Activated T-cell treated with anti-CD3 and anti-CD28 coated beads for 48 hours (primary cell): ENCODE measurements around the gene ZNF70.

Experiments
- DNase-seq: peaks from one replicate; pipeline ENCODE4 v3.0.0-alpha.2; 2020; ENCODE audit warnings: low read depth

Gene ZNF70

DNA sequence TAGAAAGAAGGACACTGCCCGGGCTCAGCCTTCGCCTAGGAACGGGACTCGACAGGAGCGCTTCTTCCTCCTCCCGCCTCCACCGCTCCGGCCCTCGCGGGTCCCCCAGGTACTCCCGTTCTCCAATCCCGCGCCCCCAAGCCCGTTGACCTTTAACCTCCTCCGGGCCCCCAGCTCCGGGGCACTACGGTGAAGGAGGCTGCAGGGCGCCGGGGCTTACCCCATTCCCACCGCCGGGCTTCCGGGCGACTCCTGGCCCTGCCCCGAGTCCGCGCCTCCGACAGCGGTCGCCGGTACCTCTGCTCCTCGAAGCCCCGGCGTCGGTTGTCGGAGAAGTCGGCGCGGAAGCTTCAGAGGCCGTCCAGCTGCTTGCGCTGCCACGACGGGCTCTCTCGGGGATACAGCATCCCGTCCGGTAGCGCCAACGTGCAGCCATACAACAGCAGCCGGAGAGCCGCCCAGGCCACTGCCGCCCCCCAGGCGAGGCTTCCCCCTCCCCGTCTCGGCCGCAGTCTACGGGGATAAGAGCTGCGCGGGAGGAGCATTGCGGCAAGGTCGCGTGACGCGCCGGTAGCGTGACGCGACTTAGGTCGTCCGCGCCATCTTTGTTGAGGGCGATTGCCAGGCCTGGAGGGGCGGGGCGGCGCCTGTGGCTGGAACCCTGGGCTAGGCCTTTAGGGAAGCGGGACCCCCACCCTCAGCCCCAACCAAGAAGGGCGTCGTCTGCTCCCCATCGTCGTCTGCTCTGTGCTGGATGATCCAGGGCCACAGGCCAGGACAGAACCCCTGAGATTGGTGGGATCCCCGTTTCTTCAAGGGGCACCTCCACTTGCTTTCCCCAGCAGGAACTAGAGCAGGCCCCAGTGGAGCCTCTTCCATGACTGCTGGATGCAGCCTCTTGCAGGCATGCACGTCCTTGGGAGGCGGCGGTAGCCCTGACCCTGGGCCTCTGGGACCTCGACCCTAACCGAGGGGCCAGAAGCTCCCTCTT, 33.8 kb downstream of the ZNF70 start:
- DNase-seq = peak; percentile 79

DNA sequence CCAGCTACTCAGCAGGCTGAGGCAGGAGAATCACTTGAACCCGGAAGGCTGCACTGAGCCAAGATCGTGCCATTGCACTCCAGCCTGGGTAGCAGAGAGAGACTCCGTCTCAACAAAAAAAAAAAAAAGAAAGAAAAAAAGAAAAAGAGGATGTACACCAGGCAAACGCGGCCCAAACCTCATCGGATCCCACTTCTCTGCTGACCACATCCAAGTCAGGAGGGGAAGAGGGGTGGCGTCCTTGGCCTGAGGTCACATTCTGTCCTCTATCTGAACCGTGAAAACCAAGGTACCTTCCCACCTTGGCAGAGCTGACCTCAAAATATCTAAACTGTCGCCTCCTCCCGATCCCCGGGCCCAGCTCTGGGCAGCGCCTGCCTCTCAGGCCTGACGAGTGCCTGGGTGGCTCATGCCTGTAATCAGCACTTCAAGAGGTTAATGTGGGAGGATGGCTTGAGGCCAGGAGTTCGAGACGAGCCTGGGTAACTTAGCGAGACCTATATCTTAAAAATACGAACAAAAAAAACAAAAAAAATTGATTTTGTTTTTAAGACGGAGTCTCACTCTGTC, 35.0 kb downstream of the ZNF70 start:
- no peak for DNase-seq

DNA sequence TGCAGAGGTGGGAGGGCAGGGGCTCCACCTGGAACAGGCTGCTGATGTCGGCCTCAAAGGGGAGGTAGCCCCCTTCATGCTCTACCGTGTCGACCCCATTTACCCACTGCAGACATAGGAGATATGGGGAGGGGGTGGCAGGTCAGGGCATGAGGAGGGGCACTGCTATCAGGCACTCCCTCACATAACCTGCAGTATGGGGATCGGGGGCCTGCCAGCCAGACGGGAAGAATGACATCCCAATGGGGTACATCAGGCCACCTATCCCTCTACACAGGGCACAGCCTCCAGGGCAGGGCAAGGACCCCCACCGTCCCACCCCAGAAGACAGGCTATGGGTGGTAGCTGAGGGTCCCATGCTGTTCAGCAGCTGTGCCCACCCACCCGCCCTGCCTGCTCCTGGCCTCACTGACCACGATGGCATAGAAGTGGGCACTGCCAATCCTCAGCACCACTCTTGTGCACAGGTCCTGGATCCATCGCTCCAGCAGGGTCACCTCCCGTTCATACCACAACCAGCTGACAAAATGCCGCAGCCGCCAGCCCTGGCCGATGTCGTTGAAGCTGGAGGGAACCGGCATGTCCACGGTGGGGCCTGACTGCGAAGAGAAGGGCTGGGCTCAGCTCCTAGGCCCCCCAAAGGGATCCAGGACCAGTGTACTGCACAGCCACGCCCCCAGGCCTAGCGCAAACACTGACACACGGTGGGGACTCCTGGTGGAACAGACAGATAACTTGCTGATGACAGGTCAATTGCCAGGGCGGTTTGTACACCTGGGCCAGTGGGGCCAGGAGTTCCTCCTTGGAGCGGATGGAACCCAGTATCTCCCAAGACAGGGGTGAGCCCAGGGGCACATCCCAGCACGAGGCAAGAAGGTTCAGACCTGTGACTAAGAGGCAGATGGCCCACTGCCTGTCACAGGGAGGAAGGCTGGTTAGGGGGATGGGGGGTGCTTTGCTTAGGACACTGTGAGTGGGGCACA, 36.0 kb downstream of the ZNF70 start:
- no peak for DNase-seq

DNA sequence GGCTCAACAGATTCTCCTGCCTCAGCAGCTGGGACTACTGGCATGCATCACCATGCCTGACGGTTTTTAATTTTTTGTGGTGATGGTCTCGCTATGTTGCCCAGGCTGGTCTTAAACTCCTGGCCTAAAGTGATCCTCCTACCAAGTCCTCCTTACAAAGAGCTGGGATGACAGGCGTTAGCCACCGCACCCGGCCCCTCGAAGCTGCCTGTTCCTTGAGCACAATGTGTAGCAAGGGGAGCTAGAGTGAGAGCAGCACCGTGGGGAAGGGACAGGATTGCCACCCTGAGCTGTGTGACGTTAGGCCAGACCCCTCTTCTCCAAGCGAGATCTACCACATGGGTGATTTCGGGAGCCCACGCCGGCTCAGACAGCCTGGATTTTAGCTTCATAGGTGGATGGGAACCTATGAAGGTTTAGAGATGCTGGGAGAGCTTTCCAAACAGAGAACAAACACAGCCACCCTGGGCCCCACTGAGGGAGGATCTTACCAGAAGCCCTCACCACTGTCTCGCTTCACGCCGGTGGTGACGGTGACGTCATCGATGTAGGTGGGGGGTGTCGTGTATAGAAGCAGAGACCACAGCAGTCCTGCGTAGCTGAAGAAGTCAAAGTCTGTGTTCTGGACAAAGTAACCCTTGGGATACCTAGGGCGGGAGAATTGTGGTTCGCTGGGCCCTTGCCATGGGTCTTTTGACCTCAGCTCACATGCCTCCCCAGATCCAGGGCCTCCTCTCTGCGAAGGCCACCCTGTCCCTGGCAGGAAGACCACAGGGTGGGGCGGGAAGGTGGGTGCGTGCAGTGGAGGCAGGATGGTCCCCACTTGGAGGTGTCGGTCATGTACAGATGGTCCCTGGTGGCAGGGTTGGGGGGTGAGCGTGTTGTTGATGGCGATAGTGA, 37.0 kb downstream of the ZNF70 start:
- DNase-seq = peak; percentile 47

DNA sequence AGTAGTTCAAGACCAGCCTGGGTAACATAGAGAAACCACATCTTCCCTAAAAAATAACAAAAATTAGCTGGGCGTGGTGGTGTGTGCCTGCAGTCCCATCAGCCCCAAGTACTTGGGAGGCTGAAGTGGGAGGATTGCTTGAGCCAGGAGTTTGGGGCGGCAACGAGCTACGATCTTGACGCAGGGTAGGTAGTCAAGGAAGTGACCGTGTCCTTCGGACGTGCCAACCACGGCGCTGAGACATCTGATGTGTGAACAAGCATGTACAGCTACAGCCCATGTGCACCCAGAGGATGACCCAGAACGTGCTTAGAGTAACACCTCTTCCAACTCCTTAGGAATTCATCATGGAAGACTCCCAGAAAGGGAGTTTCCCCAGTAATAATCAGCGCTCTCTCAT, 38.7 kb downstream of the ZNF70 start:
- no peak for DNase-seq

DNA sequence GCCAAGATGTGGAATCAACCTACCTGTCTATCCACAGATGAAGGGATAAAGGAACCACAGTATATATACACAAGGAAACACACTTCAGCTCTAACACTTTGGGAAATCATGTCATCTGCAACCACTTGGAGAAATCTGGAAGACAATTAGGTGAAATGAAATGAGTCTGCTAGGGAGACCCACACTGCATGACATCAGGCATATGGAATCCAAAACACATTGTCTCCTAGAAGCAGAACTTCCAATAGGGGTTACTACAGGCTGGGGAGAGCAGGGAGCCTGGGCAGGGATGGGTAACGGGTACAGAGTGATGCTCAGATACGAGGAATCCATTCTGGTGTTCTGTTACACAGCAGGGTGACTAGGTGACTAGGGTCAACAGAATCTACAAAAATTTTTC, 41.8 kb downstream of the ZNF70 start:
- no peak for DNase-seq

DNA sequence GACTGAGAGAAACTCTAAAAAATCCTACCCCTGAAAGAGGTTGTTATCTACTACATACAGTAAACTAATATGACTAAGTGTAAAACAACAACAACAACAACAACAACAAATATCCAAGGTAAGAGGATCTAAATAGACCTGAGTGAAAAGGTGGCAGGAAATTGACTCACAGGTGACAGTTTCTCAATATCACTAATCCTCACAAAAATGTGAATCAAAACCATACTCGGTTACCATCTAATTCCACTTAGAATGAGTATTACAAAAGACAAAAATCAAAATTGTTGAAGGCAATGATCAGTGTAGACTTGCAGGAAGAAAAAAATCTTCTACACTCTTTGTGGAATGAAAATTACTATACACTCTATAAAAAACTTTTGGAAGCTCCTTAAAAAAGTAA, 42.6 kb downstream of the ZNF70 start:
- no peak for DNase-seq

DNA sequence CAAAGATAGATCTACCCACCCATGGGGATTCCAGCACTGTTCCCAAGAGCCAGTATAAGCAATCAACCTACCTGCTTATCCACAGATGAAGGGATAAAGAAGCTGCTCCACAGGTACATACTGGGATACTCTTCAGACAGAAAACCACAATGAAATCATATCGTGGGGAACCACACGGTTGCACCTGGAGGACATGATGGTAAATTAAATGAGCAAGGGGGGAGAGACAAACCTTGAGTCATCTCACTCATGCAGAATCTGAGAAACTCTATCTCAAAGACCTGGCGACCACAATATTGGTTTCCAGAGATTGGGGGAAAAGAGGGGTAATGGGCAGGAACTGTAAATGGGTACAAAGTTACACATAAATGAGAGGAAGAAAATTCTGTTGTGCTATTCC, 45.6 kb downstream of the ZNF70 start:
- DNase-seq = peak; percentile 19

DNA sequence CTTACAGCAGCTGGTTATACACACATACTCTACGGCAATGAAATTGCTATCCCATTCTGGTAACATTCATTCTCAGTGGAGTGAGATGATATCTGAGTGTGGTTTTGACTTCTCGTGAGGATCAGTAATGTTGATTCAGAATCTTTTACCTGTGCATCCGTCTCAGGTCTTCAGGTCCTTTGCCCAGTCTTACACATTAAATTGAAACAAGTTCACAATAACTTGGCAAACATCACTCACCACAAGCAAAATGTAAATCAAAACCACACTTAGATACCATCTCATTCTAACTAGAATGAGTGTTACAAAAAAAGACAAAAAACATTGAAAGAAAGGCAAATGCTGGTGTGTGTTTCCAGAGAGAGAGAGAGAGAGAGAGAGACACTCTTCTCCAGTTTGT, 46.1 kb downstream of the ZNF70 start:
- DNase-seq = no peak

DNA sequence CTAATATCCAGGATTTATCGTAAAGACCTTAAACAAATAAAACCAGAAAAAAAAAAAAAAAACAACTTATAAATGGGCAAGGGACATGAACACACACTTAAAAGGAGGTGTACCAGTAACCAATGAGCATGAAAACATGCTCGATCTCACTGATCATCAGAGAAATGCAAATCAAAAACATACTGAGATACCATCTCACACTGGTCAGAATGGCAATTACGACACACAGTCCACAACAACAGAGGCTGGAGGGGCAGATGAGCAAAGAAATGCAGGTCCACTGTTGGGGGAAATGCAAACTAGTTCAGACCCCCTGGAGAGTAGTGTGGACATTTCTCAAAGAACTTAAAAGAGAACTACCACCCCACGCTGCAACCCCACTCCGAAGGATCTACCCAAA, 46.9 kb downstream of the ZNF70 start:
- no peak for DNase-seq

DNA sequence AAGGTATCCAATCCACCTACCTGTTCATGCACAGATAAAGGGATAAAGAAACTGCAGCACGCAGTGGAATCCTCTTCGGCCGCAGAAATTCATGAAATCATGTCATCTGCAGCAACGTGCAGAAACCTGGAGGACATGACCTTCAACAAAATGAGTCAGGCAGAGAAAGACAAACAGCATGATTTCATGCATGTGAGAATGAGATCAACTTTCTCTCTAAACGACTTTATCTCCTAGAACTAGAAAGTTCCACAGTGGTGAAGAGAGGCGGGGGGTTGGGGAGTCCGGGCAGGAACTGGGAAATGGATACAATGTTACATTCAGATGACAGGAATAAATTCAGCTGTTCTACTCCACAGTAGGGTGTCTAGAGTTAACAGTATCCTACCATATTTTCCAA, 50.2 kb downstream of the ZNF70 start:
- DNase-seq = no peak

DNA sequence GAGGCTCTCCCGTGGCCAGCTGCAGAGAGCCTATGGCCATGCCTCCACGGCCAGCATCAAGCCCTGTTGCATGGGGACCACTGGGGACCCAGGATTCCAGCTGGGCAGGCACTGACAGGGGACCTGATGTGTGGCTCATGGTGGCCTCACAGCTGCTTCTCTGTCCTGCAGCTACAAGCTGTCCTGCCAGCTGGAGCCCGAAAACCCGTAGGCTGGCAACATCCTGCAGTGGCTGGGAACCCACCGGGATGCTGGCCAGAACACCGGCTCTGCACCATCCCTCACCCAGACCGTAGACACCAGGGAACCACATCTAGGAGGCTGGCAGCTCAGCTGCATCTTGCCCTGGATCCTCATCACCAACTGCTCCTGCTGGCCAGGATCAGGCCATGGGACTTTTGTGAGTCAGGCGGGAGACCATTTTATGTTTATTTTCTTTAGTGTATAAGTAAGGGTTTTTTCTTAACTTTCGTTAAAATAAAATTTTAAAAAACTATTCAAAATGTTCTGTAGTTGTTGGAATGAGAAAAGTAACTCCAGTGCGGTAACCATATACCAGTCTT, 52.2 kb downstream of the ZNF70 start:
- no peak for DNase-seq

DNA sequence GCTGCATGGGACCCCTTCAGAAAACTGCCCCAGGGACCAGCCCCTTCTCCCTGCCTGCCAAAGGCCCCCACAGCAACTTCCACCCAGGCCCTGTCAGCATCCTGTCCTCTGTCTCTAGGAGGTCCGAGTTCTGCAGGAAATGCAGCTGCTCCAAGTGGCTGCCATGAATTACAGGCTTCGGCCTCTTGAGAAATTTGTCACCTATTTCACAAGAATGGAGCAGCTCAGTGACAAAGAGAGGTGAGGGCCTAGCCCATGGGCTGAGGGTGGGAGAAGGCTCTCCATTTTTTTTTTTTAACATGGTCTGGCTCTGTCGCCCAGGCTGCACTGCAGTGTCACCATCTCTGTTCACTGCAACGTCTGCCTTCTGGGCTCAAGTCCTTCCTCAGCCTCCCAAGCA, 52.8 kb downstream of the ZNF70 start:
- DNase-seq = no peak

DNA sequence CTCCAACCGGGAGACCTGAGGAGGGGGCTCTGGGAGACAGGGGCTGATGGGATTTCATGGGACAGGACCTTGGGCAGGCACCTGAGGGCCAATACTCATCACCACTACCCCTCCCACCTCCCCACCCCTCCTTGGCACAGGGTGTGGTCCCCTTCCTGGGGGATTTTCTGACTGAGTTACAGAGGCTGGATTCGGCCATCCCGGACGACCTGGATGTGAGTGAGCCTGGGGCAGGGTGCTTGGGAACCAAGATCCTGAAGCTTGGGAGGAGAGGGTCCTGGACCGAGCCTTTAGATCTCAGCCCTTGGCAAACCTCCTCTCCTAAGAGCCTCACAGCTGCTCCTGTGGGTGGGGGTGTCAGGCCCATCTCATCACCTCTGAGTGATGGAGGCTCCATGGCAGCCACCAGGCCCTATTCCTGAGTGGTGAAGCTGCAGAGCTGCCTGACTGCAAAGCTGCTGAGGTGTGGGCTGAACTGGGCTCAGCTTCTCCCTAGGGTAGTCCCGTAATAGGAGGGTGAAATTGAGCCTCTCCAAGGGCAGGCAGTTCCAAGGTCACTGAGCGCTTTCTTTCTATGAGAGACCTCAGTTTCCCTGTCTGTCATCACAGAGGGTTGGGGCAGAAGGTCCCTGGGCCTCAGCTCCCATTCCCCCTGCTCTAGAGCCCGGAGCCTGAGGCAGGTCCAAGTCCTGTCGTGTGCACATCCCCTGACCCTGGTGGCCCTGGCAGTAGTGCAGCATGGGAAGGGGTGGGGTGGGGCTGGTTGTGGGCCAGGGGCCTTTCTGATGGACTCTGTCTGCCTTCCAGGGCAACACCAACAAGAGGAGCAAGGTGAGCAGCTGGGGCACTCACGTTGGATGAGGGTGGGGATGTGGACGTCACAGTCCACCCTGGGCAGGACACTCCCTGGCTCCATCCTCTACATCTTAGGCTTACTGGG, 53.6 kb downstream of the ZNF70 start:
- no peak for DNase-seq

DNA sequence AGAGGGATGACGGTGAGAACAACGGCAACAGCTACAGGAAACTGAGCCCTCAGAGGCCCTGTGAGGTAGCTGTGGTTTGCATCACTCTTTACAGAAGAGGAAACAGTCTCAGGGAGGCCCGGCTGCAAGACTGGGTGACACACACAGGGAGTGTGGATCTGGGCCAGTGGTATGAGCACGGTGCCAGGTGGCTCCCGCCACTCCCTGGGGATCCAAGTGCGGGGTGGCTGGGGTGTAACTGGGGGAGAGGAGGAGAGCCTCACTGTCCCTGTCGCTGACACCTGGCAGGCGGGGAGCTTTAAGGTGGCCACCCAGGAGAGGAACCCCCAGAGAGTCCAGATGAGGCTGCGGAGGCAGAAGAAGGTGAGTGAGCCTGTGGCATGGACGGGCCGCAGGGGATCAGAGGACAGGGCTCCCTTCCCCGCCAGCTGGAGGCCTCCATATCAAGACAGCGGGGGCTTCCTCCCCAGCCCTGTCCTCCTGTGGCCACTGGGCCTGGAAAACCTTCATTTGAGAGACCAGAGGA, 54.5 kb downstream of the ZNF70 start:
- DNase-seq = peak; percentile 66

DNA sequence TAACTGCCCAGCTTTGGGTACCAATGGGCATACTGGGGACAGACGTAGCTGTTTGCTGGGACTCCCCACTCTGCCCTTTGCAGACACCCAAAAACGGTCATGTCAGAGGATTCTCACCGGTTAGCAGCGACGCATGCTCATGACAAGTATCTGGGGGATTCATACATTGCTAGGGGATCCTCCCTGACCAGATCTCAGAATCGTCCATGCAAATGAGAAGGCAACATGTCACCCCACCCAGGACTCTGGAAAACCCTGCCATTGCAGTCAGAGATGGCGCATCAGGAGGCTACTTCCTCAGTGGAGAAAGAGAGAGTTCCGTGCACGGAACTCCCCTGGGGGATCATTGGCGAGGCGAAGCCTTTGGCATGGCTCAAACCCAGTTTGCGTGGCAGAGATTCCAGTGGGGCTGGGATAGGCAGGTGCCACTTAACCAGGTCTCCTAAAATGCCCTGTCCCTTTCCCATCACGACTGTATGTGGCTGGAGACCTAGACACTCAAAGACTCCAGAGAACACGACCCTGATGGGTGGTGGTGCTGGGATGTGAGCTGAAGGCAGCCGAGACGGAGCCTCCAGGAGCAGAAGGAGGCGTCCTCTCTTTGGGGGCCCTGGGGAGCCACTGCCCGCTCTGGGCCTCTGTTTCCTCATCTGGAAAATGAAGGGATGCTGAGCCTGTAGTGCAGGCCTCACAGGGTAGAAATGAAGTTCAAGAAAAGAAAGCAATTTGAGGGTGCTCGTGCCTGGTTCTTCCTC, 55.2 kb downstream of the ZNF70 start:
- DNase-seq = no peak

DNA sequence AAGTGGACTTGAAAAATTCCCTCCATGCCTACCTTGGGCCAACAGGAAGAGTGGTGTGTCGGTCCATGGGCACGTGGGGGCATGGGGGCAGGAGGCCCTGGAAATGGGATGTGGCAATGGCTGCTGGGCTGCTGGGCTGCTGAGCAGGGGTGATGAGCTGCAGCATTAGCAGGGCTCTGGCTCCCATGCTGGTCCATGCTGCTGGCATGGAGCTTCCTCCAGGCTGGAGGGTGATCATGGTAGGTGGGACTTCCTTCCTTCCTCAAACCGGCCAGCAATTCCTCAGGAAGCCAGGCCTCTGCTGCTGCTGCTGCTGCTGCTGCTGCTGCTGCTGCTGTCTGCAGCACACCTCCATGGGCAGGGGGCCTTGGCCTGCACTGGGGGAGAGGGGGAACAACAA, 55.8 kb downstream of the ZNF70 start:
- no peak for DNase-seq

DNA sequence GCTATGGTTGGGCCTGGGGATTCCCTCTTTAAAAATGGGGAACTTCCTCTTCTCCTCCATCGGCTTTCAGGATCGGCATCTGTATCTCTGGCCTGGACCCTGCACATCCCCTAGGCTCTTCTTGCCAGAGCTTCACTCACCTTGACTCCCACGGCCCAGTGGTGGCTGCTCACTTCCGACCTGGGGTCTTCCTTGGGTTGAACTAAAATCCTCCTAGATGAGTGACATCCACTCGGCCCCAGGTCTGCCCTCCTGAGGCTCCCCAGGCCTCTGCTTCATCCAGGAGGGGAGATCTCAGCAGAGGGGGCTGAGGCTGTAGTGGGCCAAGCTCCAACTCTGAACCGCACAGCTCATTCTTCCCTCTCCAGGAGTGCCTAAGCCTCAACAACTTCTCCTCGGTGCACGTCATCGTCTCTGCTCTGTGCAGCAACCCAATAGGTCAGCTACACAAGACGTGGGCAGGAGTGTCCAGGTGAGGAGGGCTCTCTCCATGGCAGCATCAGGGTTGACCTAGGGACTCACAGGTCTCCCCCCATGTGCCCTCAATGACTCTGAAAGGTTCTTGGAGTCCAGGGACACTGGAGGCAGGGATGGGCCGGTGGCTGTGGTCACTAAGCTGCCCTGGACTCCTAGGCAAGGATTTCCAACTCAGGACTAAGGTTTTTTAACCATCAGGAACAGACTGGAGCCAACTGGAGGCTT, 56.8 kb downstream of the ZNF70 start:
- no peak for DNase-seq
